NCI-H748 (cell line): ENCODE measurements around the gene CCBE1.
A peak's percentile ranks its signal among the peaks of the same experiment; 100 is the strongest.

Source experiments
- DNase-seq: peaks from one replicate; lab custom pipeline; 2025; ENCODE audit not compliant: unreplicated experiment; lab: John Stamatoyannopoulos, UW

Gene CCBE1

DNA sequence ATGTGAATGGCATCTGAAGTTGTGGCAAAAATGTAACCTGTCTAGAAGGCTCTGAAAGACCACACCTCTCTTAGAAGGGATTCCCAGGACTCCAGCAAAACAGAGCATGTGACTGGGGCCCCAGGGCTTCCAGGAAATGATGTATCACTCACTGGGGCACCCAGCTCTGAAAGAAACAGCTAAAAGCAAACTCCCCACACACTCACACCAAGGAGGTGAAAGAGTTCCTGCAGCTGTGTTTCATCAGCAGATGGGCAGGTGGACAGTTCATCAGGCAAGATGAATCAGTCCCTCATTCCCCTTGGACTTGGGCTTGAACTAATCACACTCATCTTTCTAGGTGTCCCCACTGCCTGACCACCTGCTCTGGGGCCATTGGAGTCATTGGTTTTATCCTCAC is 76.2 kb downstream of the CCBE1 start:
- no peak for DNase-seq

GRCh38 chr18:59620381-59620780 is 76.8 kb downstream of the CCBE1 start:
- DNase-seq, result no peak

GRCh38 chr18:59619816-59620215 is 77.4 kb downstream of the CCBE1 start:
- no peak for DNase-seq

DNA sequence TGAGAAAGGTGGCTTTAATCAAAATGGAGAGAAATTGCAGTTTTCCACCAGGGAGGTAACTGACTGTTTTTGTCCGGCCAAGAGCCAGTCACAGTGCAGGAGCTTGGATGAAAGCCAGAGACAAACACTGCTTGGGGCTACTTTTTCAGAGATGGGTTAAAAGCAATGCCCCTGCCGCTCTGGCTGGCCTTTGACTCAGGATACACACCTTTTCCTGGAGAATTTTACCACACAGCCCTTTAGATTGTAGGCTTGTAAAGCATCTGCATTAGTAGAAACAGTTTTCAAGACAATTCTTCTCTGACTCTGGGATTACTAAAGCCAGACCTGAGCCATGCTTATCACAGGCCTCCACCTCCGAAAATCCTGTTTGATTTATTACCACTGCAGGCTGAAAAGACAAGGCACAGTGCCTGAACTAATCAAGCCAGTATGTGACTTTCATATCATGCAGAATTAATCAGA is 79.7 kb downstream of the CCBE1 start:
- DNase-seq, result peak; percentile 30

DNA sequence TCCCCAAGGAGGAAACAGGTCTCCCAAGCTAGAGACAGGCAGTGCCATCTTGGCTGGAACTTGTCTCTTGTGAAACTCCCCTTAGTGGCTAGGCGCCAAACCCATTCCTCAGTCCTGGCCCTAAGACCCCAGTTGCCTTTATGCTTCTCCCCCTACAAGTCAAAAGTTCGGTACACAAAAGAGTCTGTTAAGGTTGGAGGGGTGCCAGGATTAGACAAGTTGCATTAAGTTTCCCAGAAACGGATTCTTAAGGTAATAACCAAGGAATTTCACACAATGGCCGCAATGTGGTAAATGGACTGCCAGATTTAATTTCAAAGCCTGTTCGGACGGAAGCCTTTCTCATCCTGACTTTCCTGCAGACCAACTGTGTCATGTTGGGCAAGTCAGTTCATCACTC is 80.7 kb downstream of the CCBE1 start:
- no peak for DNase-seq

- DNase-seq, result no peak
Measured at GRCh38 chr18:59613903-59614302, 83.3 kb downstream of the CCBE1 start.

- no peak for DNase-seq
Measured at GRCh38 chr18:59612381-59612780, 84.8 kb downstream of the CCBE1 start.

GRCh38 chr18:59610546-59611140 is 86.6 kb downstream of the CCBE1 start:
- no peak for DNase-seq

- no peak for DNase-seq
Measured at GRCh38 chr18:59609654-59610053, 87.6 kb downstream of the CCBE1 start.

- DNase-seq, result no peak
Measured at GRCh38 chr18:59607471-59607870, 89.8 kb downstream of the CCBE1 start.

DNA sequence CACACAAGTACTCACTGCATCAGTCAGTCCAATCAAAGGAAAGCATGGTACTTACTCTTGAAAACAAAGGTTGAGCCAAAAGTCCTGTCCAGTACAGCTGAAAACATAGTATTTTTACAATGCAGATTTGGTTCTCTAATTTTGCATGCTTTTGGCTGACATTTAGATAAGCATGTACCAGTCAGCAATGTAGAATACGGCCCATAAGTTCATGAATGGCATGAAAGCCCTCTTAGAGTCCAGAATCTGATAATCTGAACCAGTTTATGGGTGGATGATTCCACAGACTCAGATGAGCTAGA is 90.2 kb downstream of the CCBE1 start:
- DNase-seq, result no peak

DNA sequence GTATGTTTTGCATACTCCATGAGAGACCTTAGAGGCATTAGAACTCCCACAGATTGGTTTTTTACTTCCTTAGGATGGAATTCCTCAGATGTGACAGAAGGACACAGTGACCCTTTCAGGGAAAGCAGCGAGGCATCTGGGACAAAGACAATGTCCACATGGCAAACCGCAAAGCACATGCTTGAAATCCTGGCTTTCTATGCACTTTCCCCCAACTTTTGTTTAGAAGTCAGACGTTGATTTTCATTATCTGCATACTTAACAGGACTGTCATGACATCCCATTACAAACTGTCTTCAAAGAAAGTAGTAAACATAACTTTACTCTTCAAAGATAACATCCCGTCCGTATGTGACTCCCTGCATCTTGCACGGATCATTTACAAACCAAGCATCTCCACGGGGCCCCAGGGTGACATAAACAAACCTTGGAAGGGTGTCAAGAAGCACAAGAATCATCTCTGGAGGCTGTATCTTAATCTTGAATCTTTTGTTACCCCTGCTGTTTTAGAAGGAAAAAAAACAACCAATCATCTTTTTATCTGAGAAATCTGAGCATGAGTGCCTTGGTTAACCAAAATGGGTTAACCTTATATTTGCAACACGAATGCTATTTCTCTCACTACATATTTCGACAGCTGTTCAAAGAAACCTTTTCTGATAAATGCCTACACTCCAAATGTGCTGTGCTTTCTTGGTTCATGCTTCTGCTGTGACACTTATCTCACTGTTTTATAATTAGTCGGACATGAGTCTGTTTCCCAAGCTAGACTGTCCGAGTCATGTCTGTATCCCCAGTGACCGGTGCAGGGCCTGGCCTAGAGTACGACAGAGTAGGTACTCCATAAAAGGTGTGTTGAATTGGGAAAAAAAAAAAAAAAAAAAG is 90.8 kb downstream of the CCBE1 start:
- no peak for DNase-seq

DNA sequence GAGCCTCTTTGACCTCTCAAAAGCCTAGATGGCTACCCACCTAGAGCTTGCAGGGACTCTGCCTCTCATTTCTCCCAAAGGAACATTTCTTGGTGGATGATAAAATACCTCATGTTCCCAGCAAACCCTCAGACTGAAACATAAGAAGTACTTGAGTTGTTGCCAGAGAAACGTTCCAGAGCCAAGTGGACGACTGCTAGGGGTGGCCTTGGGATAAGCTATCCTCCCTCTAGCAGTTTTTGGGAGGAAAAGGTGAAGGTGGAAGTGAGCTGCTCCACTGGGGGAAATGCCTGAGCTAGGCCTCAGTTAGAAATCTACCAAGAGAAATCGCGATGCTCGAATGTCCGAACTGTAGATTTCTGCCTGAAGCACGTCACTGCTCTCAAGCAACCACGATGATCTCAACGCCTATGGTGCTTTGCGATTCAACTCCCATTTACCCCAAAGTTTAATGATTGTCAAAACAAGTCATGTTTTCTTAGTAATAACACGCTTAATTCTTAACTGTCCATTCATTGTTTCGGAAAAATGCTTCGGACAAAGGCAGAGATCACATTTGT is 91.5 kb downstream of the CCBE1 start:
- DNase-seq, result no peak

DNA sequence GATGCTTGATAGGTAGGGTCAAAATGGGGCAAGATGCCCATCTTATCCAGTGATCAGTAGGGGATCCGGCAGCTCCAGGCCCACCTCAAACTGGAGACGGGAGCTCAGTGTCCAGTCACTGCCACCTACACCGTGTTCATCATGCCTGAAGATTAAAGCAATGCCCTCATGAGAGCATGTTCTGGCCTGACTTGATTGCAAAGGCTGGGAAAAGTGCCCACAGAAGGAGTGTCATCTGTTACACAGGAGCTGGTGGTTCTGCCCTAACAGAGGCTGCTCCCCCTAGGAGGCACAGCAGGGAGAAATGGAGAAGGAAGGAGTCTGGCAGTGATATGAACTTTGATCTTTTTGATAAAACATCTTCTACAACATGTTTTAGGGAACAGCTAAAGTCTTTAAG is 92.3 kb downstream of the CCBE1 start:
- DNase-seq, result no peak

DNA sequence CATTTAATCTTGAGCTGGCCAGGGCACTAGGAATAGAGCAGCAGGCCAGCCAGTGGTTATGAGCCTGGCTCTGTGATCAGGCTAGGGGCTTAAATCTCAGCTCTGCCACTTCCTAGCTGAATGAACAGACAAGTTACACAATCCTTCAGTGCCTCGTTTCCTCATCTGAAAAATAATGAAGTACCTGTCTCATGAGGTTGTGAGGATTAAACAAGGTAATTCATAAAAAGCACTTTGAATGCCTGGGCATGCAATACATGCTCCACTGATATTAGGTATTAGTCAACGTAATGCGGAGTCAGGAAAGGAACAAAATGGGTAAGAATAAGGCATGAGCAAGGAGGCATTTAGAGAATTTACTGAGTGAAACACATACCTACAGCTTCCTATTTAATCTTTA is 100.2 kb downstream of the CCBE1 start:
- no peak for DNase-seq

DNA sequence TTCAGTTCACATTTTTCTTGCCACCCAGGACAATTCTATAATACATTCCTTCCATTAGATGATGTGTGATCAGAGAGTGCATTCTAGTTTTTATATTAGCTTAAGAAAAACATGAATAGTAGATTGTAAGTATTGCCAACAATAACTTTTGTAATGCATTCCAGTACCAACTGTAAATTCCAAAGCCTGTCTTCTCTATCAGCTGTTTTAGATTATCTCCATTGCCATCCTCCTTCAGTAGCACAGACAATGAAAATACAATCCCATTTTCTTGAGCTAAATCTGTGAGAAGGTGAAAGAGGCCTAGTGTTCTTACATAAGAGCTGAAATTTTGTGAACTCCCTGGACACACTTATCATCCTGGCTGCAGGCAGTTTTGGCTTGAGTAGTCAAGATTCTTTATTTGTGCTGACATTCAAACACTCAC is 103.9 kb downstream of the CCBE1 start:
- DNase-seq, result no peak

- no peak for DNase-seq
Measured at GRCh38 chr18:59592624-59593023, 104.6 kb downstream of the CCBE1 start.

- no peak for DNase-seq
Measured at GRCh38 chr18:59582395-59582794, 114.8 kb downstream of the CCBE1 start.

DNA sequence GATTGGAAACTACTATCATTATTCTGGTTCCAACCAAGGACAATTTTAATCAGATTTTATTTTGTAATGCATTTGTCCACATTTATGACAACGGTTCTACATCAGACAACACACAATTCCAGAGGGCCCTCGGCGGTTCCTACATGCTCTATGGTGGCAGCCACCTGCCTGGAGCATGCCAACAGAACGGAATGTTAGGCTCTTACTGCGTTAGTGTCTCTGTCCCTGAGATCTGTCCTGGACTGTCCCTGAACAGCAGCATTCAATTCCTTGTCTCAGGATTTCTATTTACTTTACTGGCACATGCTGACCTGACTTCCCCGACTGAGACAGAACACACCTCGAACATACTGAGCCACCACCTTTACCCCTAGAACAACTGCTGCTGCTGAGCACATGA is 117.7 kb downstream of the CCBE1 start:
- DNase-seq, result no peak

- DNase-seq, result no peak
Measured at GRCh38 chr18:59577386-59577655, 119.9 kb downstream of the CCBE1 start.

DNA sequence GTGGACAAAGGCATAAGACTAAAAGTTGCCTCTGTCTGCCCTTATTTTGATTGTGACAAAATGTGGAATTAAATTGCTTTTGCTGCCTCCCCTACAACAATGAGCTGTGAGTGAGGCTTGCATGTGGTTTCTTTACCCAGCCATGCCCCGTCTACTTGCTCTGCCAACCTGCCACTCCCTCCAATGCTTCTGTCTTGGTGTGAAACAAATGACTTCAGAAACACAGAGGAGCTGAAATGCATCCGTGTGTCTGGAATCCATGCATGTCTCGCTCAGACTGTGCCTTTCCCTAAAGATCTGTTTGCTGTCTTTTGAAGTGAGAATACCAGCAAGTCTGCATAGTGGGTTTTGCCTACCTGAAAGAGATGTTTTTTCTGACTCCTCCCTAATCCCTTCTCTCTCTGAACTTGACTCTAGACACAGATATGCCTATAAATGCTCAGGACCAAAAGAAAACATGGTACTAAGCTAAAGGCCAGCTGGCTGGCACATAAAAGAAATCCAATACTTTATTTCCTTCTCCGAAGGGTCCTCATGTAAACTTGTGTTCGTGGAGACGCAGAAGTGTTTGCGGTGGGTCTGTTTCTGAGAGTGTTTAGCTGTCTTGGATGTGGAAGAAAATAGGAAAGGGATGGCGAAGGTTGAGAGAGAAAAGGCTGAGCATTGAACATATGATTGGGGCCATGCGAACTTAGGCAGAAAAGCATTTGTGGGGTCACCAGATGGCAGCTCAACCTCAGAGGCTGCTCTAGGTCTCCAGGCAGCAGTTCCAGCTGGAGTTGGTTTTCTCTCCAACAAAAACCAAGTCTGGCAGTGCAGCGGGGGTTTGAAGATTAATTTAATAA is 120.5 kb downstream of the CCBE1 start:
- peak; percentile 26 for DNase-seq

DNA sequence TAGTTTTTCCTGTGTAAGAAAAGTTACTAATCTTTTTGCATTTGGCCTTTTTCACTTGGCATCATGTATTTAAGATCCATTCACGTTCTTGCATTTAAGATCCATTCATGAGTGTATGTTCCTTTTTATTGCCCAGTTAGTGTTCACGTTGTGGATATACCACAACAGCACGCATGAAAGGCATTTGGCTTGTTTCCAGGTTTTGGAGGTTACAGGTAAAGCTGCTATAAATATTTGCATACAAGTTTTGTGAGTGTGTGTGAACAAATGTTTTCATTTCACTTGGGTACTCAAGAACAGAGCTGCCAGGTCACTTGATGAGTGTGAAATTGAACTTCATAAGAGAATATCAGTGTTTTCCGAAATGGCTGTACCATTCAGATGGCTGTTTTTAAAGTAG is 121.2 kb downstream of the CCBE1 start:
- peak; percentile 80 for DNase-seq
